ENCODE data around the gene TXNL4B.

DNA sequence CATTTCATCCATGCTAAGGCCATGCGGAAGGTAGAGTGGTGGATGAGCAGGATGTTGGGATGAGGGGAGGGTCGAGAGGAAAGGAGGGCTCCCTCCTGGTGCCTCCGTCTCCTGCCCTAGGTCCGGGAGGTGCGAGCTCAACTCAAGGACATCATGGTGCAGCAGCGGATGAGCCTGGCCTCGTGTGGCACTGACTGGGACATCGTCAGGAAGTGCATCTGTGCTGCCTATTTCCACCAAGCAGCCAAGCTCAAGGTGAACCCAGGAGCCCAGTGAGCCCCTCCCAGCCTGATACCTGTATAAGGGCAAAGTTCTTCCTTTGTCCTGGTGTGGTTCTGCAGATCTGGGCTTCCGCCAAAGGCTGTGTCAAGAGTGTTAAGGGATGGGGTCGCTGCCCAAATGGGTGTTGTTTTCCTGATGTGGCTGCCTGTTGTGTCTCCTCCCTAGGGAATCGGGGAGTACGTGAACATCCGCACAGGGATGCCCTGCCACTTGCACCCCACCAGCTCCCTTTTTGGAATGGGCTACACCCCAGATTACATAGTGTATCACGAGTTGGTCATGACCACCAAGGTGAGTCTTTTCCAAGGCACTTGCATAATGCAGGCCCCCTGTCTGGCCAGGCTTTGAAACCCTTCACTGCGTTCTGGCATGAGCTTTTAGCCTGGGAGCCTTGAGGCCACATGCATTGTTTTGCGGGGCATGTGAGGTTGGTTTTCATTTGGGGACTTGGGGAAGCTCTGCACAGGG lies 15.1 kb upstream of the TXNL4B start:
- TF ChIP-seq, protein P1, sequence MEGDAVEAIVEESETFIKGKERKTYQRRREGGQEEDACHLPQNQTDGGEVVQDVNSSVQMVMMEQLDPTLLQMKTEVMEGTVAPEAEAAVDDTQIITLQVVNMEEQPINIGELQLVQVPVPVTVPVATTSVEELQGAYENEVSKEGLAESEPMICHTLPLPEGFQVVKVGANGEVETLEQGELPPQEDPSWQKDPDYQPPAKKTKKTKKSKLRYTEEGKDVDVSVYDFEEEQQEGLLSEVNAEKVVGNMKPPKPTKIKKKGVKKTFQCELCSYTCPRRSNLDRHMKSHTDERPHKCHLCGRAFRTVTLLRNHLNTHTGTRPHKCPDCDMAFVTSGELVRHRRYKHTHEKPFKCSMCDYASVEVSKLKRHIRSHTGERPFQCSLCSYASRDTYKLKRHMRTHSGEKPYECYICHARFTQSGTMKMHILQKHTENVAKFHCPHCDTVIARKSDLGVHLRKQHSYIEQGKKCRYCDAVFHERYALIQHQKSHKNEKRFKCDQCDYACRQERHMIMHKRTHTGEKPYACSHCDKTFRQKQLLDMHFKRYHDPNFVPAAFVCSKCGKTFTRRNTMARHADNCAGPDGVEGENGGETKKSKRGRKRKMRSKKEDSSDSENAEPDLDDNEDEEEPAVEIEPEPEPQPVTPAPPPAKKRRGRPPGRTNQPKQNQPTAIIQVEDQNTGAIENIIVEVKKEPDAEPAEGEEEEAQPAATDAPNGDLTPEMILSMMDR (IDR thresholded peaks at IDR 0.05) = no peak
- no peak for TF ChIP-seq POLR2A (IDR thresholded peaks at IDR 0.05)

All from testis (tissue), 2 donors.